ENCODE measurements around the gene ZNF532. TPM values are rescaled to one million over a fixed set of nuclear protein-coding genes. Genes with fewer than 3 reads are reported as not detected.

ZNF532 gene
- total RNA-seq, 1 experiment from 2014 or later = 258 TPM

DNA sequence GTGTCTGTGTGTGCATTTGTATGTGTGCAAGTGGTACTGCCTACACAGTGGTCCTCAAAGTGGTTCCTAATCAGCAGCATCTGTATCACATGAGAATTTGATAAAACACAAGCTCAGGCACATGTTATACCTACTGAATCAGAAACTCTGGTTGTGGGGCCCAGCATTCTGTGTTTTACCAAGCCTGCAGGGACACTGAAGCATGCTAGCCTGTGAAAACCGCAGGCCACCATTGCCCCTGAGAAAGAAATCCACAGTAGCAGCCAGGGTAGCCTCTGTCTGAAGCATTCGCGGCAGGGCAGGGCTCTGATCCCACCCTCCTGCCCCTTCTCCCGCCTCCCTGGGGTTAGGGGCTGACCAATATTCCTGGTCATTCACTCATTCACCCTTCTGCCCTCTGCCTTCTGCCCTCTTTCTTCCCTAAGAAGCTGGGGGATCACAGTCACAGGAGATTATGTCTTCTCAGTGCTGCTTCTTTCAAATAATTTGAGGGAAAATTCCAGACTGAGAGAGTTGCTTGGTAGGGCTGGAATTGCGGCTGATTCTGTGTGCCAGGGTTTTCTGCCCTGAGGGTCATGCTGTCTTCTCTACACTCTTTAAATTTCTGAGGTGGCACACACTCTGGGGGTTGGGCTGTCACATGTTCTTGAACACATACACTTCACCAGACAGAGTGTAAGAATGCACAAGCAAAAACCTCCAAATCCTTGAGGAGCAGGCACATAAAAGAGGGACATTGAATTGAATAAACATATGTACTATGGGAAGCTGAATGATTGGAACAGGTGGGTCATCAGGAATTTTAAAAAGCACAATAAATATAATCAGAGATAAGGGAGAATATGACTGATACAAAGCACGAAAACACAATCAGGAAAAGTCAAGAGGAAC is 148.4 kb downstream of the ZNF532 start:
- H4K8ac ChIP-seq (replicated peaks; ENCODE audit: insufficient read length, low read depth, low read length) = no peak overlapping the region
- no peak overlapping the region for H3K18ac ChIP-seq (ENCODE audit: insufficient read length, low read depth, low read length)
- Mint-ChIP-seq H3K9me3 (peaks cover 14% of the 10 kb centered on the region in 2 experiments), H3K27me3 (ENCODE audit: low read depth) (no peaks in the 10 kb centered on the region), H3K4me1 (peaks cover 13 to 17% of the 10 kb centered on the region in 2 experiments), H3K4me3 (no peak overlapping the region), H3K36me3 (ENCODE audit: insufficient read depth in 1 of 3, low read depth in 3 of 3) (peaks cover 4 to 18% (median 9%) of the 10 kb centered on the region in 3 experiments; a peak in 6 of 7 replicates), H3K27ac (no peak overlapping the region)
- no peak overlapping the region for H3K56ac ChIP-seq (ENCODE audit: insufficient read length, low read depth, low read length)
- WGBS (ENCODE audit: extremely low coverage, insufficient read length, low lambda C conversion rate) = no CpG with 5 or more reads among the region's 6 CpGs
- H2BK15ac ChIP-seq (ENCODE audit: low read depth, low read length) = no peak overlapping the region
- H3K4me1 ChIP-seq (ENCODE audit: insufficient read depth, low read length) = peaks cover 7% of the 10 kb centered on the region; the same call in 1 of the 2 replicates
- H3K14ac ChIP-seq (ENCODE audit: insufficient read depth, low read length) = no peak overlapping the region
- no peak for DNase-seq
- H2BK5ac ChIP-seq (ENCODE audit: insufficient read length, low read length) = no peak overlapping the region
- no peak overlapping the region for H3K4me2 ChIP-seq (ENCODE audit: insufficient read depth, insufficient read length, low read length)
- H3K79me1 ChIP-seq (ENCODE audit: insufficient read depth, low read depth, low read length, poor library complexity, severe bottlenecking) = no peaks in the 10 kb centered on the region
- H3K23ac ChIP-seq (ENCODE audit: insufficient read length, low read depth, low read length) = no peak overlapping the region
- H3K27me3 ChIP-seq (ENCODE audit: insufficient read depth, low read length) = no peaks in the 10 kb centered on the region
- no peak overlapping the region for H3K4ac ChIP-seq (ENCODE audit: low read depth, low read length)
- TF ChIP-seq, protein P1, sequence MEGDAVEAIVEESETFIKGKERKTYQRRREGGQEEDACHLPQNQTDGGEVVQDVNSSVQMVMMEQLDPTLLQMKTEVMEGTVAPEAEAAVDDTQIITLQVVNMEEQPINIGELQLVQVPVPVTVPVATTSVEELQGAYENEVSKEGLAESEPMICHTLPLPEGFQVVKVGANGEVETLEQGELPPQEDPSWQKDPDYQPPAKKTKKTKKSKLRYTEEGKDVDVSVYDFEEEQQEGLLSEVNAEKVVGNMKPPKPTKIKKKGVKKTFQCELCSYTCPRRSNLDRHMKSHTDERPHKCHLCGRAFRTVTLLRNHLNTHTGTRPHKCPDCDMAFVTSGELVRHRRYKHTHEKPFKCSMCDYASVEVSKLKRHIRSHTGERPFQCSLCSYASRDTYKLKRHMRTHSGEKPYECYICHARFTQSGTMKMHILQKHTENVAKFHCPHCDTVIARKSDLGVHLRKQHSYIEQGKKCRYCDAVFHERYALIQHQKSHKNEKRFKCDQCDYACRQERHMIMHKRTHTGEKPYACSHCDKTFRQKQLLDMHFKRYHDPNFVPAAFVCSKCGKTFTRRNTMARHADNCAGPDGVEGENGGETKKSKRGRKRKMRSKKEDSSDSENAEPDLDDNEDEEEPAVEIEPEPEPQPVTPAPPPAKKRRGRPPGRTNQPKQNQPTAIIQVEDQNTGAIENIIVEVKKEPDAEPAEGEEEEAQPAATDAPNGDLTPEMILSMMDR (conservative IDR thresholded peaks at IDR 0.05) = no peak
- no peak overlapping the region for H3K9ac ChIP-seq (ENCODE audit: extremely low read depth, insufficient read length, low read length)
- H3T11ph ChIP-seq (ENCODE audit: low read length) = no peak overlapping the region
- no peak overlapping the region for H2BK120ac ChIP-seq (ENCODE audit: low read depth, low read length, poor library complexity, severe bottlenecking)
- no peak overlapping the region for H4K5ac ChIP-seq (ENCODE audit: insufficient read length, low read depth, low read length)
- H2BK20ac ChIP-seq (ENCODE audit: low read depth, low read length, poor library complexity, severe bottlenecking) = no peak overlapping the region
- H3K27ac ChIP-seq (ENCODE audit: insufficient read length, low read depth, low read length) = no peak overlapping the region
- no peaks in the 10 kb centered on the region for H3K79me2 ChIP-seq (ENCODE audit: insufficient read depth, low read length)
- H3K23me2 ChIP-seq (ENCODE audit: insufficient read length, low read depth, low read length, poor library complexity, severe bottlenecking) = no peaks in the 10 kb centered on the region
- no peak overlapping the region for H2AK5ac ChIP-seq (ENCODE audit: insufficient read length, low read length)
- no peaks in the 10 kb centered on the region for H3K9me3 ChIP-seq (ENCODE audit: control insufficient read depth, low read depth, low read length)
- no peak overlapping the region for H2BK12ac ChIP-seq (ENCODE audit: insufficient read length, low read depth, low read length)
- no peak overlapping the region for H4K91ac ChIP-seq (ENCODE audit: insufficient read length, low read depth, low read length)
- no peaks in the 10 kb centered on the region for H4K20me1 ChIP-seq (ENCODE audit: control insufficient read depth, insufficient read depth, insufficient read length)
- H2AFZ ChIP-seq (ENCODE audit: low read length) = no peak overlapping the region

Data from H9 (cell line).